Eye (tissue), 1 donor: ENCODE results near the gene MORC3.
"Not testable (repeated sequence)": the region's sequence is repeated elsewhere in the genome, so short reads cannot be mapped to it uniquely, and the experiment has no call there.

ENCODE experiments used
- DNase-seq: peaks from one replicate; pipeline ENCODE4 v3.0.0-alpha.2; 2015

The MORC3 gene, protein sequence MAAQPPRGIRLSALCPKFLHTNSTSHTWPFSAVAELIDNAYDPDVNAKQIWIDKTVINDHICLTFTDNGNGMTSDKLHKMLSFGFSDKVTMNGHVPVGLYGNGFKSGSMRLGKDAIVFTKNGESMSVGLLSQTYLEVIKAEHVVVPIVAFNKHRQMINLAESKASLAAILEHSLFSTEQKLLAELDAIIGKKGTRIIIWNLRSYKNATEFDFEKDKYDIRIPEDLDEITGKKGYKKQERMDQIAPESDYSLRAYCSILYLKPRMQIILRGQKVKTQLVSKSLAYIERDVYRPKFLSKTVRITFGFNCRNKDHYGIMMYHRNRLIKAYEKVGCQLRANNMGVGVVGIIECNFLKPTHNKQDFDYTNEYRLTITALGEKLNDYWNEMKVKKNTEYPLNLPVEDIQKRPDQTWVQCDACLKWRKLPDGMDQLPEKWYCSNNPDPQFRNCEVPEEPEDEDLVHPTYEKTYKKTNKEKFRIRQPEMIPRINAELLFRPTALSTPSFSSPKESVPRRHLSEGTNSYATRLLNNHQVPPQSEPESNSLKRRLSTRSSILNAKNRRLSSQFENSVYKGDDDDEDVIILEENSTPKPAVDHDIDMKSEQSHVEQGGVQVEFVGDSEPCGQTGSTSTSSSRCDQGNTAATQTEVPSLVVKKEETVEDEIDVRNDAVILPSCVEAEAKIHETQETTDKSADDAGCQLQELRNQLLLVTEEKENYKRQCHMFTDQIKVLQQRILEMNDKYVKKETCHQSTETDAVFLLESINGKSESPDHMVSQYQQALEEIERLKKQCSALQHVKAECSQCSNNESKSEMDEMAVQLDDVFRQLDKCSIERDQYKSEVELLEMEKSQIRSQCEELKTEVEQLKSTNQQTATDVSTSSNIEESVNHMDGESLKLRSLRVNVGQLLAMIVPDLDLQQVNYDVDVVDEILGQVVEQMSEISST

DNA sequence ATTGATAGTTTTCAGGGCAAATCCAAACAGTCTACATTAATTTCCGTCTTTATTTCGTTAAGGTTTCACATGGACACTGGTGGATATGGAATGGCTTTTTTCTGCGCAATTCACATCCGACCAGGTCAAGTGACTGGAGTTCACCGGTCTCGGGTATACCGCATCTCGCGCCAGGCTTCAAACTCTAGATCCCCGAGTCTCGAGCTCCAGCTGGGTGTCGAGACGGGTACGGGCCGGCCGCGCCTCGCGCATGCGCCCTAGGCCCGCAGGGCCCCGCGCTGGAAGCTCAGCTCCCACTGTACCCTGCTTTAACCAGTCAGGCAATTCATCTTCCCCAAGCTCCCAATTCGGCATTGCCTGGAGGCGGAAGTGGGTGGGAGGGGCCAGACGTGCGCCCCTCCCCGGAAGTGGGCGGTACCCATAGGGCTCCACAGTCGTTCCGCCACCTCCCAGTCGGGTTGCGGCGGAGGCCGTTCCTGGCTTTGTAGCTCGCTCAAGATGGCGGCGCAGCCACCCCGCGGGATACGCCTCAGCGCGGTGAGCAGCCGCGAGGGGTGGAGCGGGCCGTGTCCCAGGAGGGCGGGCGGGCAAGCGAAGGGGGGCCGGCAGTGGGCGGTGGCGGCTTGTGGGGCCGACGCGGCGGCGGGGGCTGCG, at the start of gene MORC3:
TSS of gene MORC3 (plus strand) at position 431 of the 654 bp plus-strand sequence. CDS start at position 499, 68 bp downstream.
- DNase-seq: peak; percentile 99

DNA sequence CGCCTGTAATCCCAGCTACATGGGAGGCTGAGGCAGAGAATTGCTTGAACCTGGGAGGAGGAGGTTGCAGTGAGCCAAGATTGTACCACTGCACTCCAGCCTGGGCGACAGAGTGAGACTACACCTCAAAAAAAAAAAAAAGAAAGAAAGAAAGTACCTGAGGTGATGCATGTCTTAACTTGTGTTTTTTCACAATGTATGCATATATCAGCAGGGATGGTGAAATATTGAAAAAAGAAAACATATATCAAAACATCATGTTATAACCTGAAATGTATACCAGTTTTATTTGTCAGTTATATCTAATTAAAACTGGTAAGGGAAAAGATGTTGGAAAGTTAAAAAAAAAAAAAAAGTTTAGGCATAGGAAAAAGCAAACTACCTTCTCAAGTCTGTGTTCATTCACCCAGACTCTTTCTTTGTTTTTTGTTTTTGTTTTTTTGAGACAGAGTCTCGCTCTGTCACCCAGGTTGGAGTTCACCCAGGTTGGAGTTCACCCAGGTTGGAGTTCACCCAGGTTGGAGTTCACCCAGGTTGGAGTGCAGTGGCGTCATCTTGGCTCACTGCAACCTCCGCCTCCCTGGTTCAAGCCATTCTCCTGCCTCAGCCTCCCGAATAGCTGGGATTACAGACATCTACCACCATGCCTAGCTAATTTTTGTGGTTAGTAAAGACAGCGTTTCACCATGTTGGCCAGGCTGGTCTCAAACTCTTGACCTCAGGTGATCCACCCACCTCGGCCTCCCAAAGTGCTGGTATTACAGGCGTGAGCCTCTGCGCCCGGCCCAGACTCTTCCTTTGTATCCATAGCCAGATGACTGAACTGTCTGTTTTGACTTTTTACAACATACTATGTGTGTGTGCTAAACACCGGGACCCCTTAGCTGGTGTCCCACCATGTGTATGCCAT, 49.0 kb upstream of the MORC3 start:
- DNase-seq: not testable (repeated sequence)

GRCh38 chr21:36274128-36274527, 45.9 kb upstream of the MORC3 start:
- no peak for DNase-seq

DNA sequence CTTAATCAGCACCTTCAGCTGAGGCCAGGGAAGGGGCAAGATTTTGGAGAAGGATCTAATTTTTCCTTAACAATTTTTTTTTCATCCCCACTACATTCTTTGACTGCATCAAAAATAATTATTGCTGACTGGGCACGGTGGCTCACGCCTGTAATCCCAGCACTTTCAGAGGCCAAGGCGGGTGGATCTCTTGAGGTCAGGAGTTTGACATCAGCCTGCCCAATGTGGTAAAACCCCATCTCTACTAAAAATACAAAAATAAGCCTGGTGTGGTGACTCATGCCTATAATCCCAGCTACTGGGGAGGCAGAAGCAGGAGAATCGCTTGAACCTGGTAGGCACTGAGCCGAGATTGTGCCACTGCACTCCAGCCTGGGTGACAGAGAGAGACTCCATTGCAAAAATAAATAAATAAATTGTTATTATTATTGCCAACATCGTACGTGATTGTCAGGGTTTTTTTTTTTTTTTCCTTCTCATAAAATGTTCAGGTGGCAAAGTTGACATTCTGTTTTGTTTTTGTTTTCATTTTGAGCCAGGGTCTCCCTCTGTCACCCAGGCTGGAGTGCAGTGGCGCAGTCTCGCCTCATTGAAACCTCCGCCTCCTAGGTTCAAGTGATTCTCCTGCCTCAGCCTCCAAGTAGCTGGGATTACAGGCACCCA, 37.3 kb upstream of the MORC3 start:
- DNase-seq: no peak

DNA sequence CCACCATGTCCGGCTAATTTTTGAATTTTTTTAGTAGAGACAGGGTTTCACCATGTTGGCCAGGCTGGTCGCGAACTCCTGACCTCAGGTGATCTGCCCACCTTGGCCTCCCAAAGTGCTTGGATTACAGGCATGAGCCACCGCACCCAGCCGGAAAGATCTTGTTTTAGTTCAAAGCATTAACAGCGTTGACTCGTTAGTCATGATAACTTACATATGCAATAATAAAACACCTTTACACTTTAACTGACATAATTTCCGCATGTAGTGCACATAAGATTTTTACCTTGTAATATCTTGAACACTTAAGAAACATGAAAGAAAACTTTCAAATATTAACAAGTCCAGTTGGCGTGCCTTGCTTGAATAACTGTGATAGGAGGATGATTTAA, 36.8 kb upstream of the MORC3 start:
- DNase-seq: not testable (repeated sequence)

GRCh38 chr21:36288651-36289243, 31.2 kb upstream of the MORC3 start:
- DNase-seq: no peak

DNA sequence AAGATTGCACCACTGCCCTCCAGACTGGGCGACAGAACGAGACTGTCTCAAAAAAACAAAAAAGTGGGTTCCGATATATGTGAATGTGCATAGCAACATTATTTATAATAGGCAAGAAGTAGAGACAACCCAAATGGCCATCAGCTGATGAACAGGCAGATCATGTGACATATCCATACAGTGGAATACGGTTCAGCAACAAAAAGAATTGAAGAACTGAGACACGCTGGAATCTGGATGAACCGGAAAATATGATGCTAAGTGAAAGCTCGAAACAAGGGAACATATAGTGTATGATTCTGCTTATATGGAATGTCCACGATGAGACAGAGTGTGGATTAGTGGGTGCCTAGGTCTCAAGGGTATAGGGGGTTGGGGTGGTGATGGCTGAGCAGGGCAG, 28.5 kb upstream of the MORC3 start:
- DNase-seq: no peak

GRCh38 chr21:36297406-36297937, 22.5 kb upstream of the MORC3 start:
- no peak for DNase-seq

DNA sequence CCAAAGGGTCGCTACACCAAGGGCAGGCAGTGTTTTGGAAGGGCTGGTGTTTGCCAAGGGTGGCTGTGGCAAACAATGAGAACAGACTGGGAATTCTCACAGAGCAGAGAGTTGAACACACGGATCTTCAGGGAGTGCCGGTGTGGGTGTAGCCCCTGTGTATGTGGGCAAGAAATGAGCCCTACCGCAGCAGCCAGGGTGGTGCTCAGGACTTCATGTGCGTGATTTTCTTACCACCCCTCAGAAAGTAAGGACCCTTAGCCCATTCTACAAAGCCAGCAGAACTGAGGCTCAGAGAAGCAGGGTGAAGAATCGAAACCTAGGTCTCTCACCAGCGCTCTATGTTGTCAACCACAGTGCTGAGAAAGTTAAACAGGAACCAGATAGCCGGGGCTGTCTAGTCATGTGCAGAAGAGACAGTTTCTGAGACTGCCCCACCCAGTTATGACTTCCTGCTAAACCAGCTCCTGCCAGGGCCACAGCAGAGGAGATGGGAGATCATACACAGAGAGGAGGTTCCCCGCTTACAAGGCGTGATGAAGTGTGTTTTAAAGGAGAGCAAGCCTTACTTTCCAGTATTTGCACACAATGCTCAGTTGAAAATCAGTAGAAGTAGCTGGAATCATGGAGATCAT, 21.9 kb upstream of the MORC3 start:
- DNase-seq: no peak

GRCh38 chr21:36306872-36307534, 13.0 kb upstream of the MORC3 start:
- no peak for DNase-seq

DNA sequence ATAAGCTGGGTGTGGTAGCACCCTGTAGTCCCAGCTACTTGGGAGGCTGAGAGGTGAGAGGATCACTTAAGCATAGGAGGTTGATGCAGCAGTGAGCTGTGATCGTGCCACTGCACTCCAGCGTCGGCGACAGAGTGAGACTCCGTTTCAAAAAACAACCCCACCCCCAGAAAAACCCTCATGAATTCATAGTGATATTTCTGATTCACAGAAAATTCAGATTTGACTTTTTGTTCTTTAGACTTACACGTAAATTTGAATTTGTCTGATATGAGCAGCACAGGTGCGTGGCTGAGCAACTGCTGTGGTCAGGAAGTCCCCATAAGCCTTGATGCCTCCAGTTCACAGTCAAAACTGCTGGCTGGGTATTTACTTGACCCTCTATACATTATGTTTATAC, 10.0 kb upstream of the MORC3 start:
- no peak for DNase-seq

DNA sequence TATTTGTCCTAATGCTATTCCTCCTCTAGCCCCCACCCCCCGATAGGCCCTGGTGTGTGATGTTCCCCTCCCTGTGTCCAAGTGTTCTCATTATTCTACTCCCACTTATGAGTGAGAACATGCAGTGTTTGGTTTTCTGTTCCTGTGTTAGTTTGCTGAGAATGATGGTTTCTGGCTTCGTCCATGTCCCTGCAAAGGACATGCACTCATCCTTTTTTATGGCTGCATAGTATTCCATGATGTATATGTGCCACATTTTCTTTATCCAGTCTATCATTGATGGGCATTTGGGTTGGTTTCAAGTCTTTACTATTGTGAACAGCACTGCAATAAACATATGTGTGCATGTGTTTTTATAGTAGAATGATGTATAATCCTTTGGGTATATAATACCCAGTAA, 6.6 kb upstream of the MORC3 start:
- not testable (repeated sequence) for DNase-seq

GRCh38 chr21:36316045-36316444, 4.0 kb upstream of the MORC3 start:
- DNase-seq: not testable (repeated sequence)

- no peak for DNase-seq
These were observed 3.0 kb upstream of the MORC3 start for GRCh38 chr21:36316872-36317484.

- not testable (repeated sequence) for DNase-seq
These were observed 611 bp upstream of the MORC3 start for GRCh38 chr21:36319406-36319766.

GRCh38 chr21:36320421-36321324, 676 bp downstream of the MORC3 start:
- DNase-seq: peak; percentile 92

DNA sequence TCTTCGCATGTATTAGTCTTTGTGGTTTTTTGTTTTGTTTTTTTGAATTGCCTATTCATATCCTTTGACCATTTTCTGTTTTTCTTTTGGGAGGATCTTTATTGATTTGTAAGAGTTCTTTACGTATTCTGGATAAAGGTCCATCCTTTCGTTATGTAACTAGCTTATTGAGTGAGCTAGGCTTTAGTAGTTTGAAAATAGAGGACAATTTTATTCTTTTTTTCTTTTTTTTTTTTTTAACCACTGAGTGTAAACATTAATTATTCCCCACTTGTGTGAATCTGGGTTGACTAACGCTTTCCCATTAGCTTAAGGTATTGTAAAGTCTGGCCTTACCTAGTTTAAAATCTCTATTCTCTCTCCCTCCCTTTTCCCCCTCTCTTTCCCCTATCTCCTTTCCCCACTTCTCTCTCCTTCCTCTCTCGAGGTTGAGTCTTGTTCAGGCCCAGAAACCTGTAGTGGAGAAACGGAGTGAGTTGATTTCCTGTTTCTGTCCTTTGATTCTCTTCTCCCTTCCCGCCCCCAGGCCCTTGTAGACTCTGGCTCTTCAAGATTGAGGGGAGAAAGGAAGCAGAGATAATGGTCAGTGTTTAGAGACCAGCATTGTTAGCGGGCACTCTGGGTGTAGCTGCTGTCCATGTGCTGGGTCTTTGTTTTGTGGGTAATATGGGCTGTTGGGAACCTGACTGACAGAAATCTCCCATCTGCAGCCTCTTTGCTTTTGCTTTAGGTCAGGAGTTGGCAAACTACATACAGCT, 1.5 kb downstream of the MORC3 start:
- peak; percentile 75 for DNase-seq

- no peak for DNase-seq
These were observed 2.1 kb downstream of the MORC3 start for GRCh38 chr21:36322083-36322424.
